ES-I3 (cell line): ENCODE measurements around the gene TBL1XR1.
A peak's percentile ranks its signal among the peaks of the same experiment; 100 is the strongest.

Source experiments
- H3K36me3 ChIP-seq: 2 replicates; pipeline ENCODE4 v1.6.1; 2013; ENCODE audit warnings: mild to moderate bottlenecking, low read length, control low read depth, moderate library complexity; ENCODE audit not compliant: insufficient read depth
- H3K4me1 ChIP-seq: 2 replicates; pipeline ENCODE4 v1.6.1; 2013; ENCODE audit warnings: mild to moderate bottlenecking, control low read depth, low read length; ENCODE audit not compliant: insufficient read depth
- H3K9ac ChIP-seq: 2 replicates; pipeline ENCODE4 v1.6.1; 2013; ENCODE audit warnings: low read depth, mild to moderate bottlenecking, low read length, moderate library complexity
- H3K9me3 ChIP-seq: 2 replicates; pipeline ENCODE4 v1.6.1; 2013; ENCODE audit warnings: mild to moderate bottlenecking, low read length, moderate library complexity; ENCODE audit not compliant: control insufficient read depth, insufficient read depth

TBL1XR1 gene

DNA sequence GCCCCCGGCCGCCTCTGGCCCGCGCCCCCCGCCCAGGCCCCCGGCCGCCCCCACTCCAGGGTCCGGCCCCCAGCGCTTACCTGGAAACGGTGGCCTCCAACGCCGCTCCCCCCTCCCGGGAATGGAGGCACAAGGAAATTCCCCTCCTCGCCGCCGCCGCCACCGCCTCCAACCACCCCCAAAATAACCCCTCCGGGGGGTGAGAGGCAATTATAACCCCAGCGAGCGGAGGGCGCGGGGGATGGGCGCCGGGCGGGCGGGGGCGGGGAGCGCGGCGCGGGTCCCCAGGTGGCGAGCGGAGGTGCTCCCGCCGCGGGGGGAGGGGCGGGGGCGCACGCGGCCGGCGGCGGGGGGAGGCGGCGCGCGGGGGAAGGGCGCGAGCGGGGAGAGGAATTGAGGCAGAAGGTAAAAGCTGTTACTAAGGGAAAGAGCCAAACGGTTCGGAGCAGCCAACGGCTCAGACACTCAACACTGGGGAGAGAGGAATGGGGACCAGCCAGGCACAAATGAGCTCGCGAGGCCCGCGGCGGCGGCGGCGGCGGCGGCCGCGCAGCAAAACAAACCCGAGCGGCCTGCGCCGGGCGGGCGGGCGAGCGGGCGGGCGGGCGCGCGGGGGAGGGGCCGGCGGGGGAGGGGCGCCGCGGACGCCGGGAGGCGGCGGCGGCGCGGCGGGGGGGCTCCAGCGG, at the start of gene TBL1XR1:
Gene TBL1XR1 (minus strand): TSS at position 442 of the 686 bp plus-strand sequence. CDS start 132,505 bp downstream, outside the sequence.
- Histone ChIP-seq H3K4me1 (peaks cover 16% of the 10 kb centered on the region), H3K9ac (peak within 1 kb of the TSS; percentile 78), H3K36me3 (0 out of 2 replicates have a peak, but pooled peaks cover 3% of the 10 kb centered on the region), H3K9me3 (no peaks in the 10 kb centered on the region)

DNA sequence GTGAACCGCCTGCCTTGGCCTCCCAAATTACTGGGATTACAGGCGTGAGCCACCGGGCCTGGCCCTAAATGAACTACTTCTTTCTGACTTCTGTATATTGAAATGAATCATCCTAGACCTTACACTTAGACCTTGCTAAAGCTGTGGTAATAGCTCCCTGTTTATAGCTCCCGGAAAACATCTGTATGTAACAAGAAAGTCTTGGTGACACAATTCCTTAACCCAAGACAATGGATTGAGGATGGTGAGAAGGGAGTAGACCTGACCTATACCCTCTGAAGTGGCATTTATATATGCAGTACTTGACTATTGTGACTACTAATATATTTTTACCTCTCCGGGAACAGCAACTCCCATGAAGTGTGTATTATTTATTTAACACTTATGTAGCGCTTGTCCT, 48.0 kb upstream of the TBL1XR1 start:
- Histone ChIP-seq H3K9me3 (no peaks in the 10 kb centered on the region), H3K9ac (no peak overlapping the region), H3K4me1 (peaks cover 5% of the 10 kb centered on the region), H3K36me3 (no peaks in the 10 kb centered on the region)

DNA sequence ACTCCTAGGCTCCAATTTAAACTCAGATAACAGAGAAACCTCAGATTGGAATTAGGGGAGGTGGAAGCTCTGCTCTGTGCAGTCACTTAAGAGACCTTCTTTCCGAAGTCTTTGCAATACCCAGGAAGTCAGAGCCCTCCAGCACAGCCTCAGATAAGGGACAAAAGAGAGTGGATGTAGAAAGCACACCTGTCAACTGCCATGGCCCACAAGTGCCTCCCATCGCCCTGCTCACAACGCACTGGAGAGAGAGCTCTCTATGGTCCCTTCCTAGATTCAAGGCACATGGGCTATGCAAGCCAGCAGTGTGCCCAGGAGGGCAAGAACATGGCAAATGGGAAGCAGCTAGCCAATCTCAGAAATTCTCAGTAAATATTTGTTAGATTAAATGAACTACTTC, 47.3 kb upstream of the TBL1XR1 start:
- H3K36me3 ChIP-seq = no peaks in the 10 kb centered on the region
- H3K9ac ChIP-seq = no peak overlapping the region
- H3K9me3 ChIP-seq = no peaks in the 10 kb centered on the region
- no peaks in the 10 kb centered on the region for H3K4me1 ChIP-seq

DNA sequence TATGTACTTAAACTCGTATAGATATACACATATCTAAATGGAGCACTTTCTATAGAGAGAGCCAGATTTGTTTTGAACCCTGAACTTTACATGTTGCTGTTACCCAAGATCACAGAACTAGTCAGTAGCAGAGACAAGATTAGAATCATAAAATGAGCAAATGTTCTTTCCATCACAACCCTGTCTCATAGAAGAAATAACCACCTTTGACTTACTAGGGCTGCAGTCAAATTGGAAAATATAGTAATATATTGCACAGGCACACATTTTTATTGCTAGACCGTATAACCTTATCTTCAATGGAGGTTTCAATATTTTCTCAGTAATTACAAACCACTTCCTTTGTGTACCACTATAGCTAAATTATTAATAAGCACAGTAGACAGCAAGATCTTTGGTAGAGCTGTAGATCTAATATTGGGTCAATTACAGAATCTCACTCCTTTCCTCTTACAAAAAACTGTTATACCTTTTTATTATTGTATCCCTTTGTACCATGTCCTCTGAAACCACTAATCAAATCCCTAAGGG, 41.5 kb upstream of the TBL1XR1 start:
- Histone ChIP-seq H3K9ac (no peak overlapping the region), H3K9me3 (no peaks in the 10 kb centered on the region), H3K4me1 (no peaks in the 10 kb centered on the region), H3K36me3 (no peaks in the 10 kb centered on the region)

DNA sequence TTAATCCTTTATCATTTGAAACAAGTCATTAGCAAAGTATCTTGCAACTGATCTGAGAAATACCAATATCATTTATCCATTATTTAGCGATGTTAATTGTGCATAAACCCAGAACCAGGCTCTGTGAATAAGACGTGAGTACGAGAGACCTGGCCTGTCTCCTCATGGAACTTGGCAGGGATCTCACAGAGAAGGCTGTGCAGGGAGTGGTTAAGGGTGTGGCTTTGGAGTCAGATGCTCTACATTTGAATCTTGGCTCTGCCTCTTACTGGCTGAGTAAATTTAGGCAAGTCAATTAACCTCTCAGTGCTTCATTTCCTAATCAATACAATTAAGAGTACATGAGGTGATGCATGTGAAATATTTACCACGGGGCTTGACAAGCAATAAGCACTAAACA, 39.9 kb upstream of the TBL1XR1 start:
- Histone ChIP-seq H3K36me3 (no peaks in the 10 kb centered on the region), H3K4me1 (no peaks in the 10 kb centered on the region), H3K9me3 (no peaks in the 10 kb centered on the region), H3K9ac (no peak overlapping the region)

DNA sequence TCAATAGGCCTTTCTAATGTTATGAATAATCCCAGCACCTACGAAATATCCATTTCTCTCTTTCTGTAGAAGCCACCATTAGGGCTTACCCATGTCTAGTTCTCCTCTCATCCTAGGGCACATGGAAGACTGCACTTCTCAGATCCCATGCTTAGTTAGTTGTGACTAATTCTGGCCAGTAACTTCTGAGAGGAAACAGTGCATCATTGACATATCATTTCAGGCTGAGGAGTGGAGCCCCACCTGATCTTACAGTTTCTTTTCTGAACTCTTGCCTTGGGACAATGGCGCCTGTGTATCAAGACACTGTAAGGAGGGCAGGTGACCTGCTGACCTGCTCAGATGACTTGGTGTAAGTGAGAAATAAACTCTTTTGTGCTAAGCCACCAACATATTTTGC, 39.4 kb upstream of the TBL1XR1 start:
- Histone ChIP-seq H3K36me3 (no peaks in the 10 kb centered on the region), H3K9me3 (no peaks in the 10 kb centered on the region), H3K4me1 (no peaks in the 10 kb centered on the region), H3K9ac (no peak overlapping the region)

DNA sequence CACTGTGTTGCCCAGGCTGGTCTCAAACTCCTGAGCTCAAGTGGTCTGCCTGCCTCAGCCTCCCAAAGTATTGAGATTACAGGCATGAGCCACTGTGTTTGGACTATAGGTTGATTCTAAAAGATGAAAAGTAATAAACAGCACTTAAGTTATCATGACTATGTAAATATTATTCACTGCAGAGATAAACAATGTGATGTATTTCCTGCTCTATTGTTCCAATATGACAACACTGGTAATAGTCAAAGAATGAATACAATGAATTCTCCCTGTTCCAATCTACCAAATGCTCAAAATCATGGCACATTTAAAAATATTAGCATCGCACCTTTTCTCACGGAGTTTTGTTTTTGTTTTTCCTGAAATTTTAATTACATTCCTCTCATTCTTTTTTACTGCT, 36.8 kb upstream of the TBL1XR1 start:
- H3K4me1 ChIP-seq = no peaks in the 10 kb centered on the region
- H3K9ac ChIP-seq = no peak overlapping the region
- H3K9me3 ChIP-seq = peaks cover 2% of the 10 kb centered on the region; the same call in 1 of the 2 replicates
- no peaks in the 10 kb centered on the region for H3K36me3 ChIP-seq

DNA sequence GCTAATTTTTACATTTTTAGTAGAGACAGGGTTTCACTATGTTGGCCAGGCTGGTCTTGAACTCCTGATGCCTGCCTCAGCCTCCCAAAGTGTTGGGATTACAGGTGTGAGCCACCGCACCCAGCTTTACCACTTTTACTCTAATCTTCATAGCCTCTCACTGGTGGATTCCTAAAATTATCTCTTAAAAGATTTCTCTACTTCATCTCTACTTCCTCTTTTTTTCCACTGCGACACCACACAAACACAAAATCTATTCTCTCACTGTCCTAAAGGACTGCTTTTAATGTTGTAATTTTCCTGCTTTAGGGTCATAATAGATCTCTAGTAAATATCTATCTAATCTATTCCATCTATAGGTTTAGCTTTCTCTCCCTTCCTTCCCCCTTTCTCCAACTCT, 34.0 kb upstream of the TBL1XR1 start:
- Histone ChIP-seq H3K9ac (no peak overlapping the region), H3K4me1 (no peaks in the 10 kb centered on the region), H3K36me3 (no peaks in the 10 kb centered on the region), H3K9me3 (peaks cover 6% of the 10 kb centered on the region; the same call in 1 of the 2 replicates)

DNA sequence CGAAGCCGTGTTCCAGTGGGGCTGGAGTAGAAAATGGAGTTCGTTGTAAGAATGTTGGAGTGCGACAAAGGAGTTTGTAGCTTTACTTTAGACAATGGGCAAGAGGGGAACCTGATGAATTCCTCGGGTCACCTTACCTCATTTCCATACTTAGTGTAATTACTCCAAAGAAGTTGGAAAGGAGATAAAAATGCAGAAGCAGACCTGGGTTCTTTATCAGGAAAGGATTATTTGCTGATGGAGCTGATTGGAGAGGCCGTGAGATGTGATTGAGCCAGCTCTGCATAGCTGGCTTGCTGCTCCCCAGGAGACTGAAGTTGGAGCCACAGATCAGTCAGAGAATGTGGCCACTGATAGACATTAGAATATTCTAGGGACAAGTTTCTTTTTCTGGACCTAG, 33.4 kb upstream of the TBL1XR1 start:
- Histone ChIP-seq H3K9ac (no peak overlapping the region), H3K9me3 (peaks cover 6% of the 10 kb centered on the region; the same call in 1 of the 2 replicates), H3K36me3 (no peaks in the 10 kb centered on the region), H3K4me1 (no peaks in the 10 kb centered on the region)

DNA sequence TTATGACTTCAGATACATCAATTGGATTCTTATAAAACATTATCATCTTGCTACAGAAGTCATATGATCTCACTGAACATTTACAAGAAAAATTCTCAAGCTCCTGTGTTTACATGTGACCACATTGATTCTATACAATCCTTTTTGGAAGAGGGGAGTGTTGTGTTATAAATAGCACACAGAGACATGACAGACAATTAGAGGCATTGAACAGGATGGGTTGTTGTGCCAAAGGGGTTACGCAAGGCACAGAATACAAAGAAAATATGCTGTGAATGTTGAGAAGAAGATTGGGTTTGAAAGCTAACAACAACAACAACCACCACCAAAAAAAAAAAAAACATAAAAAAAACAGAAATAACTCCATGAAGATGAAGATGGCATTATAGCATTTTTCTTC, 32.5 kb upstream of the TBL1XR1 start:
- H3K9ac ChIP-seq = no peak overlapping the region

DNA sequence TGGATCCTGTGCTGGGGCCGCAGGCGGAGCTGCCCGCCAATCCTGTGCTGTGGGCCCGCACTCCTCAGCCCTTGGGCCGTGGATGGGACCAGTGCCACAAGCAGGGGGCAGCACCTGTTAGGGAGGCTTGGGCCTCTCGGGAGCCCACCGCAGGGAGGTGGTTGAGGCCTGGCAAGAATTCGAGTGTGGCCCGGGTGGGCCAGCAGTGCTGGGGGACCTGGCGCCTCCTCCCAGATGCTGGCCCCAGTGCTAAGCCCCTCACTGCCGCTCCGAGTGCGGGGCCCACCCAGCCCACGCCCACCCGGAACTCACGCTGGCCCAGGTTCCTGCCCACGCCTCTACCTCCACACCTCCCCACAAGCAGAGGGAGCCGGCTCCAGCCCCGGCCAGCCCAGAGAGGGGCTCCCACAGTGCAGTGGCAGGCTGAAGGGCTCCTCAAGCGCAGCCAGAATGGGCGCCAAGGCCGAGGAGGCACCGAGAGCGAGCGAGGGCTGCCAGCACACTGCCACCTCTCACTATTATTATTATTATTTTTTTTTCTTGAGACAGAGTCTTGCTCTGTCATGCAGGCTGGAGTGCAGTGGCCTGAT, 31.4 kb upstream of the TBL1XR1 start:
- Histone ChIP-seq H3K4me1 (no peaks in the 10 kb centered on the region), H3K36me3 (no peaks in the 10 kb centered on the region), H3K9ac (no peak overlapping the region), H3K9me3 (peaks cover 6% of the 10 kb centered on the region; the same call in 1 of the 2 replicates)

More for the DNA sequence above, 32.5 kb upstream of the TBL1XR1 start:
- Histone ChIP-seq H3K9me3 (peaks cover 6% of the 10 kb centered on the region; the same call in 1 of the 2 replicates), H3K36me3 (no peaks in the 10 kb centered on the region), H3K4me1 (no peaks in the 10 kb centered on the region)

DNA sequence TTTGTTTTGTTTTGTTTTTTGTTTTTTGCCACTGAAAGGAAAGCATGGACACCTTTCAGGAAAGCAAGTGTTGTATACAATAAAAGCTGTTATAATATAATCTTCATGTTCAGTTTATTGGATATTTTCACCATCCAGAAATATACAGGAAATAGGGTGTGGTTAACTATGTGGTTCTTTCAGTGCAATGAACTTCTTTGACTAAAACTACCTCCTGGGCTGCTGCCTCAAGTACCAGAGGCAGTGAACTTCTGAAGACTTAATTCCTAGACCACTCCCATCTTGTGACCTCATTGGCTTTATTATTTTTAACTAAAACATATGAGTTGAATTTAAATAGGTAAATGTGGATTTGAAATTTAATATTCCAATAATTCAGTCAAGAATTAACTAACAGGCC, 27.1 kb upstream of the TBL1XR1 start:
- Histone ChIP-seq H3K9ac (no peak overlapping the region), H3K9me3 (peaks cover 6% of the 10 kb centered on the region; the same call in 1 of the 2 replicates), H3K4me1 (no peaks in the 10 kb centered on the region), H3K36me3 (no peaks in the 10 kb centered on the region)

DNA sequence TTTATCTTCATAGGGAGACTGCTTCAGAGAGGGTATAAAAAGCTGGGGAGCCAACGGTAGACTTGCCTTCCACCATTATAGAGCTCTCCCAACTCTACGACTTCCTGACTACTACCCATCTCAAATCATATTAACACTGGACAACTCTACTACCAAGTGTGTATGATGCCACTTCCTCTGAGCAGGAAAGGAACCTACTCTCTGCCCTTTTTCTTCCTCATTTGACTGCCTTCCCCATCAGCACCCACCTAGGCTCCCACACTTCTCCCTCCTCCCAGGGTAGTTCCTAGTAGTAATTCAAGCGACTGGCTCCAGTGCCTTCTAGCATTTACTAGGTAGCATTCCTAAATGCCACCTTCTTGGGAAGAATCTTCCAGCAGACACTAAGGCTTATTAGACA, 24.5 kb upstream of the TBL1XR1 start:
- H3K9ac ChIP-seq = no peak overlapping the region
- no peaks in the 10 kb centered on the region for H3K36me3 ChIP-seq
- H3K9me3 ChIP-seq = no peaks in the 10 kb centered on the region
- H3K4me1 ChIP-seq = no peaks in the 10 kb centered on the region

DNA sequence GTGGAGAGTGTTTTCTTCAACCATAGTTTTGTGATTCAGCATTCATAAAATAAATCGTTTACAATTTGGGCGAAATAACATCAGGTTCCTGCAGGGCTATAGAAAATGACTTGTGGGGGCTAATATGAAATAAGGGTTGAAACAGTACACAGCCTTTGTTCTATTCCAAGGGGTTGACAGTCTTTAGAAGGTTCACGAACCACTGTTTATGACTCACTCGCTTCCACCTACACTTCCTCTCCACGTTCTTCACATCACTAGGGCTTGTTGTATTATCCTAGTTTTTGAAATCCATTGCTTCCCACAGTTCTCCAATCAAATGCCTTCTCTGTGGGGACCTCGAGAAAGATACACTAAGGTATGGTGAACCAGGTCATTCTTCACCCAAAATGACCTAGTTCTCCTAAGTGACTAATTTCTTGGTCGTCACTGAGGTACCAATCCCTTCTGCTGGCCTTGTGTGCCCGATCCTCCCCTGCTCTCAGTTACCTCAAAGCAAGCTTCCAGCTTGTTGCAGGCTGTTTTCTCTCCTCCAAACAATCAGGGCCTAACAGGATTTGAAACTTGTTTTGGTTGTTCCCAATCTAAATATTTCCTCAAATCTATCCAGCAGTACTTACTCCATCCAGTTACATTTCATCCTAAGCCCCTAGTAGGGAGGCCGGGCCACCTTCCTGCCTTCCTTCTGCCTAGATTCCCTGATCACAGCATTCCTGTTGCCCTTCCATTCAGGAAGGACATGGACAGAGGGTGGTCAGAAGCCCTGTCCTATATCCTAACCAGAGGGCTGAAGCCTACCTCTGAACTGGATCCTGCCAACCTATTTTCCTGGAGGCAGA, 23.1 kb upstream of the TBL1XR1 start:
- H3K9ac ChIP-seq = no peak overlapping the region
- no peaks in the 10 kb centered on the region for H3K9me3 ChIP-seq
- no peaks in the 10 kb centered on the region for H3K36me3 ChIP-seq
- H3K4me1 ChIP-seq = no peaks in the 10 kb centered on the region
